K562 (cell line): ENCODE results near the gene GRAMD2B. TPM values are rescaled to one million over a fixed set of nuclear protein-coding genes. Genes with fewer than 3 reads are reported as not detected.

Experiments
- ETS1 ChIP-seq: conservative IDR thresholded peaks from 2 replicates; pipeline ENCODE4 v1.6.1; 2011; ENCODE audit warnings: low read depth, mild to moderate bottlenecking, low read length; ENCODE audit not compliant: control insufficient read depth
- PRDM10 ChIP-seq: fragments of 450-650 bp; IDR thresholded peaks from 2 replicates; pipeline ENCODE4 v1.6.1; 2018; ENCODE audit not compliant: partially characterized antibody
- RAD21 ChIP-seq, 2 experiments: fragments of 250-450 bp in 1 of 2; fragments of 450-650 bp in 1 of 2; sonication (Bioruptor Pico) in 1 of 2; formaldehyde crosslinking in 1 of 2; IDR thresholded peaks in 1 of 2; conservative IDR thresholded peaks in 1 of 2; 2 replicates each; pipeline versions ENCODE4 v1.4.0 to v1.8.0; 2020 to 2022; ENCODE audit warnings: mild to moderate bottlenecking in 2 of 2, moderate library complexity in 1 of 2
- TARDBP ChIP-seq: fragments of 450-650 bp; IDR thresholded peaks from 2 replicates; pipeline ENCODE4 v1.6.1; 2016
- polyA plus RNA-seq, 8 experiments: library from polyadenylated mRNA; depleted of rRNA in 4 of 8; stranded (reverse) in 5 of 8; unstranded in 3 of 8; fragments of >200 nt; fragmentation: Nextera tagmentation in 2 of 8; fragmentation: Illumina TruSeq in 1 of 8; extraction: Ambion mirVana in 2 of 8; extraction: Trizol in 1 of 8; gene quantifications; 2 replicates each; pipeline versions ENCODE4 v1.2.1 to v1.2.3, GENCODE V29; 2011 to 2014; ENCODE audit warnings: inconsistent platforms in 1 of 8, missing spikeins in 1 of 8
- total RNA-seq, 7 experiments: library from RNA; depleted of rRNA in 6 of 7; stranded (reverse); fragments of >200 nt in 6 of 7; fragmentation: Illumina TruSeq in 2 of 7; extraction: Trizol in 2 of 7; gene quantifications; 2 replicates each; pipeline versions ENCODE4 v1.2.1 to v1.2.3, GENCODE V29; 2011 to 2021; ENCODE audit warnings: low replicate concordance in 1 of 7

The GRAMD2B gene
- total and polyA plus RNA-seq, 9 of the 15 experiments (the other 6 are each of a cell fraction or from before 2014, with no cell fraction given): 0.32 to 4.2 (median 1.4) TPM

DNA sequence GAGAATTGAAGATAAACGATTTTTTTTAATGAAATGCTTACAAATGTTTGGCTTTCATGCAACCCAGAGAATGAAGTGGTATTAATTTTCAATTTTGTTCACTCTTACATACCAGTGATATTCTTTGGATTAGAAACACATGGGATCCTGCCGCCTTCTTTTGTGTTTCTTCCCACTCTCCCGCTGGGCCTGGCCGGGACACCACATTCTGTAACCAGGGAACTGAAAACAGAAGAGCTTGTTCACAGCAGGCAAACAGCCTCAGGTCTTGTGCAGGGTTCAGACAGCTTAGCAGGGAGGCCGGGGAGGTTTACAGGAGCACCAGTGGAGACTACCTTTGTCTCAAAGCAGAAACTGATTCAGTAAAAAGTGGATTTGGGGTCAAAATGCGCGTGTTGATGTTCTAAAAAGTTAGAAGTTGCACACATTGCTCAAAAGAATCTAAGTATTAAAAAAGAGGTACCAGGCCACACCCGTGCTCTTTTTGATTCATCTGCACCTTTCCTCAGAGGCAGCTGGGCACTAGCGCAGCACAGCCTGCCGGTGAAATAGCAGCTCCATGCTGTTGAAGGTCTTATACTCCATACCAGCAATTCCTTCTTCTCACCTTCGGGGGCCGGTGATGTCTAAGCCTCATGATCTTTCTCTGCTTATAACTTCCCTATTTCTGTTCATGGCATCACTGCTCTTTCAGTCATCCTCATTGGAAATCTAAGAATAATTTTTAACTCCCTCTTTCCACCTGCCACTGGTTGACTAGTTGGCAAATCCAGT lies 67.1 kb downstream of the GRAMD2B start (continued):
- no peak for TF ChIP-seq ETS1
- peak; percentile 20 for TF ChIP-seq PRDM10
- peak in 1 of 2 experiments; percentile 42; a peak in 2 of 4 replicates for TF ChIP-seq RAD21 (CRISPR knock-in tag; conservative IDR thresholded peaks at IDR 0.05 in 1 of 2, IDR thresholded peaks at IDR 0.05 in 1 of 2)
- TF ChIP-seq TARDBP: no peak
